ENCODE data around the gene HTR3A.

The HTR3A gene

GRCh38 chr11:113991718-113992458 lies 17.0 kb downstream of the HTR3A start:
- Histone ChIP-seq H3K36me3 (no peaks in the 10 kb centered on the region), H3K27me3 (no peaks in the 10 kb centered on the region), H3K4me3 (ENCODE audit: low read depth, low read length) (peak overlapping the region; percentile 23), H3K4me1 (peaks cover 29% of the 10 kb centered on the region), H3K9me3 (no peaks in the 10 kb centered on the region)
- TF ChIP-seq CTCF (IDR thresholded peaks at IDR 0.05; ENCODE audit: low read depth, low read length), result no peak
- peak; percentile 81 for DNase-seq

- peaks cover 29% of the 10 kb centered on the region for H3K4me1 ChIP-seq
- TF ChIP-seq CTCF (IDR thresholded peaks at IDR 0.05; ENCODE audit: low read depth, low read length), result no peak
Observed at GRCh38 chr11:113992459-113993110, 17.7 kb downstream of the HTR3A start.

GRCh38 chr11:113994077-113994954 lies 19.4 kb downstream of the HTR3A start:
- peaks cover 29% of the 10 kb centered on the region for H3K4me1 ChIP-seq
- peak; percentile 81 for TF ChIP-seq CTCF (IDR thresholded peaks at IDR 0.05; ENCODE audit: low read depth, low read length)
- DNase-seq, result peak; percentile 47
- H3K9me3 ChIP-seq, result no peaks in the 10 kb centered on the region
- H3K4me3 ChIP-seq (ENCODE audit: low read depth, low read length), result no peak overlapping the region
- no peaks in the 10 kb centered on the region for H3K27me3 ChIP-seq
- H3K36me3 ChIP-seq, result no peaks in the 10 kb centered on the region

More at GRCh38 chr11:113992459-113993110, 17.7 kb downstream of the HTR3A start:
- no peaks in the 10 kb centered on the region for H3K27me3 ChIP-seq
- peak; percentile 78 for DNase-seq
- no peaks in the 10 kb centered on the region for H3K9me3 ChIP-seq
- H3K4me3 ChIP-seq (ENCODE audit: low read depth, low read length), result peak overlapping the region; percentile 23
- no peaks in the 10 kb centered on the region for H3K36me3 ChIP-seq

- Histone ChIP-seq H3K27me3 (no peaks in the 10 kb centered on the region), H3K36me3 (no peaks in the 10 kb centered on the region), H3K4me3 (ENCODE audit: low read depth, low read length) (no peak overlapping the region), H3K9me3 (no peaks in the 10 kb centered on the region), H3K4me1 (peaks cover 19% of the 10 kb centered on the region)
- no peak for TF ChIP-seq CTCF (IDR thresholded peaks at IDR 0.05; ENCODE audit: low read depth, low read length)
- DNase-seq, result no peak
Observed at GRCh38 chr11:113997473-113997872, 22.6 kb downstream of the HTR3A start.

GRCh38 chr11:113998574-113998973 lies 23.7 kb downstream of the HTR3A start:
- H3K9me3 ChIP-seq, result no peaks in the 10 kb centered on the region
- peaks cover 10% of the 10 kb centered on the region for H3K4me1 ChIP-seq
- no peaks in the 10 kb centered on the region for H3K27me3 ChIP-seq
- DNase-seq, result no peak
- no peaks in the 10 kb centered on the region for H3K36me3 ChIP-seq
- no peak for TF ChIP-seq CTCF (IDR thresholded peaks at IDR 0.05; ENCODE audit: low read depth, low read length)
- no peak overlapping the region for H3K4me3 ChIP-seq (ENCODE audit: low read depth, low read length)
